ENCODE measurements around the gene SCN9A. TPM values are rescaled to one million over a fixed set of nuclear protein-coding genes. Genes with fewer than 3 reads are reported as not detected.

SCN9A gene
- total RNA-seq, 4 donors from 2014 or later, result 1.5 to 14.2 (median 4.6) TPM

- Histone ChIP-seq H3K9me3 (no peaks in the 10 kb centered on the region), H3K4me1 (no peaks in the 10 kb centered on the region), H3K4me3 (no peak overlapping the region), H3K27ac (no peak overlapping the region), H3K27me3 (no peaks in the 10 kb centered on the region), H3K36me3 (no peaks in the 10 kb centered on the region)
- intact Hi-C loops (cut with DNase I; ENCODE audit: low total_unique reads), result no loop called here
- DNase-seq, result no peak
- TF ChIP-seq POLR2A (IDR thresholded peaks at IDR 0.05), result no peak
- TF ChIP-seq, protein P1, sequence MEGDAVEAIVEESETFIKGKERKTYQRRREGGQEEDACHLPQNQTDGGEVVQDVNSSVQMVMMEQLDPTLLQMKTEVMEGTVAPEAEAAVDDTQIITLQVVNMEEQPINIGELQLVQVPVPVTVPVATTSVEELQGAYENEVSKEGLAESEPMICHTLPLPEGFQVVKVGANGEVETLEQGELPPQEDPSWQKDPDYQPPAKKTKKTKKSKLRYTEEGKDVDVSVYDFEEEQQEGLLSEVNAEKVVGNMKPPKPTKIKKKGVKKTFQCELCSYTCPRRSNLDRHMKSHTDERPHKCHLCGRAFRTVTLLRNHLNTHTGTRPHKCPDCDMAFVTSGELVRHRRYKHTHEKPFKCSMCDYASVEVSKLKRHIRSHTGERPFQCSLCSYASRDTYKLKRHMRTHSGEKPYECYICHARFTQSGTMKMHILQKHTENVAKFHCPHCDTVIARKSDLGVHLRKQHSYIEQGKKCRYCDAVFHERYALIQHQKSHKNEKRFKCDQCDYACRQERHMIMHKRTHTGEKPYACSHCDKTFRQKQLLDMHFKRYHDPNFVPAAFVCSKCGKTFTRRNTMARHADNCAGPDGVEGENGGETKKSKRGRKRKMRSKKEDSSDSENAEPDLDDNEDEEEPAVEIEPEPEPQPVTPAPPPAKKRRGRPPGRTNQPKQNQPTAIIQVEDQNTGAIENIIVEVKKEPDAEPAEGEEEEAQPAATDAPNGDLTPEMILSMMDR (IDR thresholded peaks at IDR 0.05), result no peak
Measured at GRCh38 chr2:166152064-166152463, 223.7 kb downstream of the SCN9A start.

GRCh38 chr2:166148500-166149400, 227.0 kb downstream of the SCN9A start:
- intact Hi-C loops (cut with DNase I; ENCODE audit: low total_unique reads), result no loop called here
- Histone ChIP-seq H3K4me1 (no peaks in the 10 kb centered on the region), H3K27ac (no peak overlapping the region), H3K4me3 (no peak overlapping the region), H3K27me3 (no peaks in the 10 kb centered on the region), H3K9me3 (no peaks in the 10 kb centered on the region), H3K36me3 (no peaks in the 10 kb centered on the region)
- DNase-seq, result no peak
- no peak for TF ChIP-seq POLR2A (IDR thresholded peaks at IDR 0.05)
- TF ChIP-seq, protein P1 (IDR thresholded peaks at IDR 0.05), result no peak

DNA sequence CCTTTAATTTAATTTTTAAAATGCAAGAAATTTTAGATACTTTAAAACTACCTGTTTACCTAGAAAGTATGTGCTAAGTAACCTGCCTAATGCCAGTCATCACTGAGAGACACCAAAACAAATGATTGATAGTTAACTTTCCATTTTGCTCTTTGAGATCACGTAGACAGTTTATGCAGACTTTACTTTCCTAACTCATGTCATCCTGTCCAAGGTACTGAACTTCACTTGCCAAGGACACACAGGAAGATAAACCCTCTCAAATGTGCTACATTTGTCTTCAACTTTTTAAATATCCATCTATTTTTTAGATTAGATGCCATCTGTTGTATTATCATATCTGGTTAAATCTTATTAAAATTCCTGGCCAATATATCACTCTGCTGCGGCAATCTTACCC, 227.9 kb downstream of the SCN9A start:
- no peaks in the 10 kb centered on the region for H3K9me3 ChIP-seq
- H3K27ac ChIP-seq, result no peak overlapping the region
- H3K36me3 ChIP-seq, result no peaks in the 10 kb centered on the region
- no peak for DNase-seq
- intact Hi-C loops (cut with DNase I; ENCODE audit: low total_unique reads), result no loop called here
- TF ChIP-seq, protein P1 (IDR thresholded peaks at IDR 0.05), result no peak
- no peak for TF ChIP-seq POLR2A (IDR thresholded peaks at IDR 0.05)
- H3K27me3 ChIP-seq, result no peaks in the 10 kb centered on the region
- no peak overlapping the region for H3K4me3 ChIP-seq
- H3K4me1 ChIP-seq, result no peaks in the 10 kb centered on the region

Other genes starting within 250 kb of the SCN9A start
- gene SCN1A, start 247.9 kb downstream of the SCN9A start, total RNA-seq, result under 1 TPM in 1 of 4 donors, not detected in 3; 0.41 TPM
- 10 to 100 TPM; 40.0 to 74.1 (median 48.4) TPM for gene SCN7A, start 118.3 kb upstream of the SCN9A start, total RNA-seq

All from uterus (tissue), 4 donors.